HepG2 (cell line): Measurements from ENCODE around the gene ARHGAP12. TPM values are rescaled to one million over a fixed set of nuclear protein-coding genes. Genes with fewer than 3 reads are reported as not detected.
A peak's percentile ranks its signal among the peaks of the same experiment; 100 is the strongest.

Experiments used
- ATAC-seq: fragments of 200-7000 bp; cut with Tn5 transposase; 3 replicates; pipeline ENCODE4 v1.9.1; 2020; ENCODE audit warnings: mild to moderate bottlenecking, moderate library complexity
- BruUV-seq: library from RNA; stranded (reverse); fragments of 400-500 nt; replicated peaks from 2 replicates; lab custom pipeline; 2021; lab: Mats Ljungman, UMichigan
- CTCF ChIA-PET: fragments of 300-600 bp; formaldehyde crosslinking; extraction: SDS; loops from one replicate; lab custom pipeline; 2021; ENCODE audit warnings: low total read pairs, inconsistent platforms, low intra/inter-chr PET ratio; lab: Yijun Ruan, JAX
- POLR2A ChIA-PET: fragments of 350-600 bp; sonication (Branson Sonifier 250); formaldehyde crosslinking; loops from one replicate; lab custom pipeline; 2020; ENCODE audit warnings: antibody characterized with exemption, inconsistent platforms; lab: Yijun Ruan, JAX
- DNase-seq: peaks from one replicate; pipeline ENCODE4 v3.0.0-alpha.2; 2015; ENCODE audit warnings: low spot score
- FAIRE-seq: peaks from 3 replicates; lab custom pipeline; 2011; peaks lifted over from hg19 to GRCh38; lab: Jason Lieb, UNC
- H2AFZ ChIP-seq: one replicate; pipeline ENCODE4 v1.6.1; 2011; ENCODE audit warnings: low read length, inconsistent platforms
- H3K27ac ChIP-seq: fragments of 300-600 bp; 3 replicates; pipeline ENCODE4 v1.8.0; 2011; ENCODE audit warnings: mixed run types, mild to moderate bottlenecking, mixed read lengths, low read length, inconsistent platforms; ENCODE audit not compliant: insufficient read depth; ENCODE audit errors: extremely low read length
- H3K27me3 ChIP-seq, 2 experiments: fragments of 200-600 bp in 1 of 2; 2 replicates in 1 of 2; 3 replicates in 1 of 2; pipeline versions ENCODE4 v1.6.0 to v1.8.0; 2011; ENCODE audit warnings: low read length in 2 of 2, mild to moderate bottlenecking in 2 of 2, moderate library complexity in 2 of 2, inconsistent platforms in 1 of 2; ENCODE audit not compliant: insufficient read depth in 2 of 2, control insufficient read depth in 1 of 2
- H3K36me3 ChIP-seq, 2 experiments: fragments of 200-600 bp in 1 of 2; replicated peaks in 1 of 2; 2 replicates in 1 of 2; 3 replicates in 1 of 2; pipeline versions ENCODE4 v1.5.1 to v1.8.0; 2011; ENCODE audit warnings: low read length in 2 of 2, inconsistent platforms in 1 of 2; ENCODE audit not compliant: insufficient read depth in 2 of 2, control insufficient read depth in 1 of 2
- H3K4me1 ChIP-seq: 2 replicates; pipeline ENCODE4 v1.5.1; 2012; ENCODE audit warnings: low read length, inconsistent platforms; ENCODE audit not compliant: insufficient read depth
- H3K4me2 ChIP-seq: 2 replicates; pipeline ENCODE4 v1.6.0; 2011; ENCODE audit warnings: low read depth, low read length, inconsistent platforms
- H3K4me3 ChIP-seq, 3 experiments: fragments of 200-600 bp in 1 of 3; sonication (generic), shearing (Covaris generic) in 1 of 3; replicated peaks in 1 of 3; 2 replicates each; pipeline ENCODE4 v1.5.1; 2011 to 2016; ENCODE audit warnings: low read length in 3 of 3, inconsistent platforms in 2 of 3, low read depth in 2 of 3, mild to moderate bottlenecking in 2 of 3, control low read depth in 1 of 3, mixed read lengths in 1 of 3; ENCODE audit not compliant: insufficient read depth in 1 of 3
- H3K79me2 ChIP-seq: one replicate; pipeline ENCODE4 v1.6.1; 2011; ENCODE audit warnings: low read length, inconsistent platforms; ENCODE audit not compliant: insufficient read depth
- H3K9ac ChIP-seq: 2 replicates; pipeline ENCODE4 v1.6.0; 2011; ENCODE audit warnings: mild to moderate bottlenecking, low read depth, low read length, inconsistent platforms; ENCODE audit not compliant: insufficient read depth
- H3K9me3 ChIP-seq: 2 replicates; pipeline ENCODE4 v1.5.1; 2012; ENCODE audit warnings: mild to moderate bottlenecking, low read length
- H4K20me1 ChIP-seq: 2 replicates; pipeline ENCODE4 v1.6.0; 2011; ENCODE audit warnings: inconsistent platforms, mild to moderate bottlenecking, low read length, moderate library complexity; ENCODE audit not compliant: insufficient read depth
- MAFF ChIP-seq: IDR thresholded peaks from 2 replicates; pipeline ENCODE4 v1.6.1; 2011; ENCODE audit warnings: low read depth, low read length, improper control_type of control experiment
- RBM22 ChIP-seq: fragments of 200-400 bp; formaldehyde crosslinking; optimal IDR thresholded peaks from 2 replicates; pipeline ENCODE3; 2017; ENCODE audit warnings: mild to moderate bottlenecking, low read length, moderate library complexity
- ZBTB21 ChIP-seq: sonication (generic); formaldehyde crosslinking; IDR thresholded peaks from 2 replicates; pipeline ENCODE4 v1.4.0; 2020; ENCODE audit warnings: missing genetic modification reagents
- ZC3H13 ChIP-seq: sonication (generic); formaldehyde crosslinking; IDR thresholded peaks from 2 replicates; pipeline ENCODE4 v1.8.1; 2023; ENCODE audit warnings: mild to moderate bottlenecking, missing genetic modification reagents, moderate library complexity
- WGBS: methylation state at CpG from one replicate; pipeline ENCODE4 v1.1.6; 2017; ENCODE audit warnings: low lambda C conversion rate; 5-methylcytosine and 5-hydroxymethylcytosine counted together
- in situ Hi-C: cut with HindIII; loops from 2 replicates; pipeline ENCODE4 v1.10.0; 2017; ENCODE audit warnings: low pct_unique_long_range_greater_than_20kb; ENCODE audit not compliant: extremely low pct_ligation_motif_present
- intact Hi-C: fragments of 100-400 bp; cut with micrococcal nuclease; formaldehyde crosslinking; loops from one replicate; pipeline ENCODE4 v1.10.0; 2022; ENCODE audit not compliant: unreplicated experiment
- polyA plus RNA-seq, 8 experiments: library from polyadenylated mRNA; depleted of rRNA in 3 of 8; stranded (reverse) in 7 of 8; unstranded in 1 of 8; fragments of >200 nt; fragmentation: Illumina TruSeq in 4 of 8; extraction: Trizol in 4 of 8; gene quantifications; 2 replicates each; pipeline versions ENCODE4 v1.2.1 to v1.2.3, GENCODE V29; 2011 to 2016; ENCODE audit warnings: low read depth in 4 of 8, missing spikeins in 1 of 8, mixed read lengths in 1 of 8; ENCODE audit not compliant: insufficient read depth in 1 of 8
- total RNA-seq, 5 experiments: library from RNA; depleted of rRNA; stranded (reverse); fragments of >200 nt; fragmentation: Illumina TruSeq; extraction: Trizol; gene quantifications; 2 replicates each; pipeline ENCODE4 v1.2.3, GENCODE V29; 2016; ENCODE audit warnings: low read depth in 1 of 5

ARHGAP12 gene
- total and polyA plus RNA-seq, 2 of the 13 experiments (the other 11 are each of a cell fraction or from before 2014, with no cell fraction given), result 25.0 to 54.6 TPM

DNA sequence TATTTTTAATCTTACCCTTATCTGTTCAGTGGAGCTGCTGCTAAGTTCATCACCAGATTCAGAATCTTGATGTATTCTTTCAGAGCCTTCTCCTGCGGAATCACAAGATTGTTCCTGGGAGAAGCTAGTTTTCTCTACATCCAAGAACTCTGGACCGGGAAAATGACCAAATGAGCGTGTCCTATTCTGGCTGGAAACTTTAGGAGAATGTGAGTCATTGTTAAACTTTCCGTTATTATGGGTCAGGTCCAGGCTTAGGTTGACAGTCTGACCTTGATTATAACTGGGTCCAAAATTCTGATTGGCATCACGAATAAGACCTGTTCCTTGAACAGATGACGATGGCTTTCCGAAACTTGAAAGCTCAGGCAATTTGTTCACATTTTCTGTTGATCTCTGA is 20.5 kb downstream of the ARHGAP12 start:
- ATAC-seq (no peak), FAIRE-seq (no peak), DNase-seq (no peak)
- in situ Hi-C loops (no loop called here), intact Hi-C loops (no loop called here)
- Histone ChIP-seq H3K27ac (no peak overlapping the region), H4K20me1 (peaks cover 31% of the 10 kb centered on the region), H3K4me2 (no peak overlapping the region), H3K79me2 (peaks cover 100% of the 10 kb centered on the region), H3K4me1 (peaks cover 18% of the 10 kb centered on the region), H3K4me3 (no peak overlapping the region), H3K9me3 (no peaks in the 10 kb centered on the region), H3K9ac (no peak overlapping the region), H3K27me3 (no peaks in the 10 kb centered on the region), H2AFZ (no peak overlapping the region), H3K36me3 (peaks cover 11 to 36% of the 10 kb centered on the region in 2 experiments)
- TF ChIP-seq MAFF, result 0 out of 2 replicates have a peak, but pooled peaks have one; percentile 7
- peak; percentile 72 for TF ChIP-seq RBM22
- no peak for TF ChIP-seq ZC3H13 (CRISPR knock-in tag)
- BruUV-seq, result TSS peak; percentile 48
- CTCF ChIA-PET, result no interaction called here
- 97% methylated on average over 7 of the region's 7 CpGs for WGBS
- POLR2A ChIA-PET, result no interaction called here

DNA sequence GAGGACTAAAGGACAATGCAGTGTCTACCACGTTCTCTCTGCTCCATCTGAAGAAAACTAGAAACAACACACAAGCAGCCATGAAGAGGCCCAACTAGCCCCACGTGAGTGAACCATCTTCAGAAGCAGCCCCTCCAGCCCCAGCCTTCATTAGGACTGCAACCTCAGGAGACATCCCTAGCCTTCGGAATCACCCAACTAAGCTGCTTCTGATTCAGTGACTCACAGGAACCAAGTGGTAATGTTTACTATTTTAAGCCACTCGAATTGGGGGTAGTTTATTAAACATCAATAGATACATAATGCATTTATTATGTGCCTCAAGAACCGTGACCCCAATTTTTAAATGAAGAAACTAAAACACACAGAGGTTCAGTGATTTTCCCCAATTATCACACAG is 22.6 kb downstream of the ARHGAP12 start:
- H4K20me1 ChIP-seq, result peaks cover 12% of the 10 kb centered on the region
- ATAC-seq (no peak), FAIRE-seq (no peak), DNase-seq (no peak)
- no peaks in the 10 kb centered on the region for H3K9me3 ChIP-seq
- WGBS, result 85% methylated on average over 5 of the region's 5 CpGs
- H2AFZ ChIP-seq, result no peak overlapping the region
- no peak overlapping the region for H3K27ac ChIP-seq
- ChIA-PET CTCF (no interaction called here), POLR2A (interaction anchor here (1.3 kb wide), 1 partner anchor 22 kb away, joined by 4 read pairs; no protein-coding TSS in a partner anchor)
- TF ChIP-seq ZBTB21 (CRISPR knock-in tag), result no peak
- 0 out of 2 replicates have a peak, but pooled peaks cover 4% of the 10 kb centered on the region for H3K4me1 ChIP-seq
- H3K9ac ChIP-seq, result no peak overlapping the region
- H3K4me2 ChIP-seq, result no peak overlapping the region
- H3K36me3 ChIP-seq, result peaks cover 16 to 43% of the 10 kb centered on the region in 2 experiments
- no peak overlapping the region for H3K4me3 ChIP-seq
- in situ Hi-C loops, result no loop called here
- H3K79me2 ChIP-seq, result peaks cover 100% of the 10 kb centered on the region
- intact Hi-C loops, result no loop called here
- no TSS peak for BruUV-seq
- no peaks in the 10 kb centered on the region for H3K27me3 ChIP-seq
